Skeletal muscle cell (primary cell): Measurements from ENCODE around the gene FERMT2.
A peak's percentile ranks its signal among the peaks of the same experiment; 100 is the strongest.

Experiments
- DNase-seq: peaks from one replicate; pipeline ENCODE4 v3.0.0-alpha.2; 2010; ENCODE audit warnings: low read depth
- H3K4me3 ChIP-seq: 2 replicates; pipeline ENCODE4 v1.5.1; 2011; ENCODE audit warnings: low read depth, mild to moderate bottlenecking, control low read depth, low read length, moderate library complexity

FERMT2 gene

GRCh38 chr14:52911904-52912303, 38.9 kb downstream of the FERMT2 start:
- H3K4me3 ChIP-seq: no peak overlapping the region
- DNase-seq: no peak

- no peak for DNase-seq
Observed at GRCh38 chr14:52910572-52910971, 40.3 kb downstream of the FERMT2 start.

GRCh38 chr14:52907949-52908348, 42.9 kb downstream of the FERMT2 start:
- H3K4me3 ChIP-seq: no peak overlapping the region

More at GRCh38 chr14:52910572-52910971, 40.3 kb downstream of the FERMT2 start:
- no peak overlapping the region for H3K4me3 ChIP-seq

GRCh38 chr14:52906141-52906601, 44.7 kb downstream of the FERMT2 start:
- peak; percentile 62 for DNase-seq
- peak overlapping the region; percentile 9 for H3K4me3 ChIP-seq

More at GRCh38 chr14:52907949-52908348, 42.9 kb downstream of the FERMT2 start:
- DNase-seq: no peak

GRCh38 chr14:52902971-52903619, 47.8 kb downstream of the FERMT2 start:
- H3K4me3 ChIP-seq: no peak overlapping the region
- DNase-seq: no peak

- H3K4me3 ChIP-seq: no peak overlapping the region
- no peak for DNase-seq
Observed at GRCh38 chr14:52901357-52901980, 49.4 kb downstream of the FERMT2 start.

GRCh38 chr14:52900731-52901130, 50.1 kb downstream of the FERMT2 start:
- no peak for DNase-seq
- no peak overlapping the region for H3K4me3 ChIP-seq

GRCh38 chr14:52898496-52898895, 52.4 kb downstream of the FERMT2 start:
- H3K4me3 ChIP-seq: no peak overlapping the region
- DNase-seq: no peak

GRCh38 chr14:52895000-52895399, 55.9 kb downstream of the FERMT2 start:
- no peak for DNase-seq
- no peak overlapping the region for H3K4me3 ChIP-seq

GRCh38 chr14:52891800-52892199, 59.0 kb downstream of the FERMT2 start:
- H3K4me3 ChIP-seq: no peak overlapping the region
- DNase-seq: no peak

GRCh38 chr14:52888839-52889838, 61.7 kb downstream of the FERMT2 start:
- no peak for DNase-seq
- no peak overlapping the region for H3K4me3 ChIP-seq

- no peak overlapping the region for H3K4me3 ChIP-seq
- no peak for DNase-seq
Observed at GRCh38 chr14:52888159-52888558, 62.7 kb downstream of the FERMT2 start.

GRCh38 chr14:52885230-52885629, 65.6 kb downstream of the FERMT2 start:
- DNase-seq: no peak
- no peak overlapping the region for H3K4me3 ChIP-seq

GRCh38 chr14:52883658-52884057, 67.2 kb downstream of the FERMT2 start:
- H3K4me3 ChIP-seq: no peak overlapping the region
- no peak for DNase-seq

GRCh38 chr14:52882824-52883223, 68.0 kb downstream of the FERMT2 start:
- DNase-seq: no peak
- no peak overlapping the region for H3K4me3 ChIP-seq

GRCh38 chr14:52879958-52880357, 70.9 kb downstream of the FERMT2 start:
- H3K4me3 ChIP-seq: no peak overlapping the region
- DNase-seq: no peak

GRCh38 chr14:52878946-52879345, 71.9 kb downstream of the FERMT2 start:
- DNase-seq: no peak
- H3K4me3 ChIP-seq: no peak overlapping the region

GRCh38 chr14:52878469-52878868, 72.4 kb downstream of the FERMT2 start:
- H3K4me3 ChIP-seq: no peak overlapping the region
- DNase-seq: no peak

GRCh38 chr14:52877628-52878027, 73.2 kb downstream of the FERMT2 start:
- no peak for DNase-seq
- H3K4me3 ChIP-seq: no peak overlapping the region

- DNase-seq: no peak
- no peak overlapping the region for H3K4me3 ChIP-seq
Observed at GRCh38 chr14:52876806-52877205, 74.0 kb downstream of the FERMT2 start.
